K562 (cell line): Measurements from ENCODE around the gene MBD6. TPM values are rescaled to one million over a fixed set of nuclear protein-coding genes. Genes with fewer than 3 reads are reported as not detected.

Source experiments
- ATAC-seq: fragments of 200-7000 bp; cut with Tn5 transposase; 3 replicates; pipeline ENCODE4 v1.9.1; 2020; ENCODE audit warnings: moderate library complexity
- BruUV-seq: library from RNA; stranded (reverse); fragments of 400-500 nt; replicated peaks from 2 replicates; lab custom pipeline; 2021; lab: Mats Ljungman, UMichigan
- CTCF ChIA-PET: fragments of 300-600 bp; formaldehyde crosslinking; extraction: SDS; loops from one replicate; lab custom pipeline; 2021; ENCODE audit warnings: low intra/inter-chr PET ratio; lab: Yijun Ruan, JAX
- POLR2A ChIA-PET: fragments of 300-600, 350-650 bp; sonication (Branson Sonifier 250); formaldehyde crosslinking; extraction: SDS; loops from one replicate; lab custom pipeline; 2021; ENCODE audit warnings: antibody characterized with exemption, inconsistent platforms; lab: Yijun Ruan, JAX
- DNase-seq, 4 experiments: peaks; one replicate each; pipeline versions ENCODE4 v3.0.0 to v3.0.0-alpha.2; 2011 to 2018; ENCODE audit warnings: low spot score in 3 of 4, mixed read lengths in 3 of 4; ENCODE audit errors: extremely low read depth in 1 of 4
- FAIRE-seq: peaks from 2 replicates; lab custom pipeline; 2011; peaks lifted over from hg19 to GRCh38; lab: Jason Lieb, UNC
- H2AFZ ChIP-seq: 2 replicates; pipeline ENCODE4 v1.6.0; 2011; ENCODE audit warnings: low read depth, low read length, control low read depth, inconsistent platforms
- H3K27ac ChIP-seq: fragments of 200-600 bp; 3 replicates; pipeline ENCODE4 v1.8.0; 2011; ENCODE audit warnings: low read depth, mild to moderate bottlenecking, control low read depth, inconsistent platforms, low read length, moderate library complexity, mixed read lengths; ENCODE audit errors: extremely low read depth
- H3K27me3 ChIP-seq, 2 experiments: fragments of 300-600 bp in 1 of 2; 2 replicates in 1 of 2; 3 replicates in 1 of 2; pipeline versions ENCODE4 v1.6.0 to v1.8.0; 2011; ENCODE audit warnings: inconsistent platforms in 2 of 2, low read length in 2 of 2, mild to moderate bottlenecking in 1 of 2, mixed read lengths in 1 of 2, moderate library complexity in 1 of 2; ENCODE audit not compliant: control insufficient read depth in 2 of 2, insufficient read depth in 2 of 2
- H3K36me3 ChIP-seq: fragments of 300-600 bp; 3 replicates; pipeline ENCODE4 v1.8.0; 2011; ENCODE audit warnings: mild to moderate bottlenecking, low read length, inconsistent platforms; ENCODE audit not compliant: control insufficient read depth, insufficient read depth
- H3K4me1 ChIP-seq, 2 experiments: fragments of 200-600 bp in 1 of 2; replicated peaks in 1 of 2; 2 replicates in 1 of 2; 3 replicates in 1 of 2; pipeline versions ENCODE4 v1.5.1 to v1.8.0; 2011; ENCODE audit warnings: inconsistent platforms in 2 of 2, low read length in 2 of 2, mild to moderate bottlenecking in 1 of 2, mixed read lengths in 1 of 2, moderate library complexity in 1 of 2; ENCODE audit not compliant: control insufficient read depth in 2 of 2, insufficient read depth in 2 of 2
- H3K4me2 ChIP-seq: 2 replicates; pipeline ENCODE4 v1.6.1; 2011; ENCODE audit warnings: low read length, control low read depth, inconsistent platforms, mixed read lengths; ENCODE audit not compliant: insufficient read depth
- H3K4me3 ChIP-seq: fragments of 200-600 bp; sonication (generic), shearing (Covaris generic); 2 replicates; pipeline ENCODE4 v1.5.1; 2016; ENCODE audit warnings: control low read depth, inconsistent platforms
- H3K79me2 ChIP-seq: fragments of 200-600 bp; 3 replicates; pipeline ENCODE4 v1.8.0; 2011; ENCODE audit warnings: low read length, inconsistent platforms; ENCODE audit not compliant: control insufficient read depth, insufficient read depth
- H3K9ac ChIP-seq, 2 experiments: 2 replicates each; pipeline versions ENCODE4 v1.6.0 to v1.6.1; 2011; ENCODE audit warnings: low read depth in 2 of 2, low read length in 2 of 2, control low read depth in 1 of 2, inconsistent platforms in 1 of 2, mild to moderate bottlenecking in 1 of 2, mixed read lengths in 1 of 2; ENCODE audit not compliant: insufficient read depth in 1 of 2
- H3K9me1 ChIP-seq: one replicate; pipeline ENCODE4 v1.6.0; 2011; ENCODE audit warnings: inconsistent platforms, mild to moderate bottlenecking, low read length, moderate library complexity; ENCODE audit not compliant: control insufficient read depth, insufficient read depth
- H3K9me3 ChIP-seq: replicated peaks from 2 replicates; pipeline ENCODE4 v1.5.1; 2011; ENCODE audit warnings: low read depth, low read length, inconsistent platforms; ENCODE audit not compliant: control insufficient read depth, insufficient read depth
- H4K20me1 ChIP-seq: replicated peaks from 2 replicates; pipeline ENCODE4 v1.6.1; 2011; ENCODE audit warnings: low read length, inconsistent platforms, mixed read lengths; ENCODE audit not compliant: control insufficient read depth, insufficient read depth
- DDX20 ChIP-seq: fragments of 450-650 bp; IDR thresholded peaks from 2 replicates; pipeline ENCODE4 v1.6.1; 2016; ENCODE audit warnings: missing genetic modification characterization, low read depth, mild to moderate bottlenecking, missing compliant biosample characterization, moderate library complexity
- ELF2 ChIP-seq: fragments of 250-450 bp; sonication (Bioruptor Pico); IDR thresholded peaks from 2 replicates; pipeline ENCODE4 v1.5.0; 2021; ENCODE audit warnings: mild to moderate bottlenecking
- HDAC1 ChIP-seq, 2 experiments: fragments of 450-650 bp; IDR thresholded peaks; 2 replicates each; pipeline ENCODE4 v1.6.1; 2016 to 2017; ENCODE audit warnings: inconsistent platforms in 1 of 2, mild to moderate bottlenecking in 1 of 2, moderate library complexity in 1 of 2
- MED1 ChIP-seq: sonication (generic); formaldehyde crosslinking; IDR thresholded peaks from 2 replicates; pipeline ENCODE4 v1.8.1; 2023; ENCODE audit warnings: missing genetic modification reagents, borderline replicate concordance
- ZBTB1 ChIP-seq: sonication (generic); formaldehyde crosslinking; IDR thresholded peaks from 2 replicates; pipeline ENCODE4 v1.8.1; 2023; ENCODE audit warnings: missing genetic modification reagents, low read depth, mild to moderate bottlenecking, borderline replicate concordance
- WGBS: fragments of 100-300 bp; shearing (Covaris generic); methylation state at CpG from one replicate; pipeline ENCODE4 v1.1.6; 2016; ENCODE audit warnings: low coverage, mixed read lengths; ENCODE audit not compliant: insufficient coverage; ENCODE audit errors: missing lambda C conversion rate; 5-methylcytosine and 5-hydroxymethylcytosine counted together
- in situ Hi-C: fragments of 300-500 bp; cut with MboI; formaldehyde crosslinking; loops from 4 replicates; pipeline ENCODE4 v1.15.0; 2018; ENCODE audit warnings: inconsistent platforms, mixed read lengths
- intact Hi-C: fragments of 100-400 bp; cut with micrococcal nuclease; formaldehyde crosslinking; loops from 2 replicates; pipeline ENCODE4 v1.14.2; 2022
- polyA plus RNA-seq, 8 experiments: library from polyadenylated mRNA; depleted of rRNA in 4 of 8; stranded (reverse) in 5 of 8; unstranded in 3 of 8; fragments of >200 nt; fragmentation: Nextera tagmentation in 2 of 8; fragmentation: Illumina TruSeq in 1 of 8; extraction: Ambion mirVana in 2 of 8; extraction: Trizol in 1 of 8; gene quantifications; 2 replicates each; pipeline versions ENCODE4 v1.2.1 to v1.2.3, GENCODE V29; 2011 to 2014; ENCODE audit warnings: inconsistent platforms in 1 of 8, missing spikeins in 1 of 8
- total RNA-seq, 7 experiments: library from RNA; depleted of rRNA in 6 of 7; stranded (reverse); fragments of >200 nt in 6 of 7; fragmentation: Illumina TruSeq in 2 of 7; extraction: Trizol in 2 of 7; gene quantifications; 2 replicates each; pipeline versions ENCODE4 v1.2.1 to v1.2.3, GENCODE V29; 2011 to 2021; ENCODE audit warnings: low replicate concordance in 1 of 7
- TF ChIP-seq, protein P1 (sequence below): fragments of 450-650 bp; formaldehyde crosslinking; IDR thresholded peaks from 2 replicates; pipeline ENCODE4 v1.4.0; 2022; ENCODE audit warnings: missing genetic modification characterization
- TF ChIP-seq, protein P2 (sequence below): sonication (generic); formaldehyde crosslinking; IDR thresholded peaks from 2 replicates; pipeline ENCODE4 v1.8.1; 2022; ENCODE audit warnings: missing genetic modification reagents
- TF ChIP-seq, protein P3 (sequence below): fragments of 450-650 bp; IDR thresholded peaks from 2 replicates; pipeline ENCODE4 v1.7.0; 2016; ENCODE audit warnings: borderline replicate concordance

MBD6 gene
- total and polyA plus RNA-seq, 9 of the 15 experiments (the other 6 are each of a cell fraction or from before 2014, with no cell fraction given): 2.0 to 54.8 (median 3.8) TPM

DNA sequence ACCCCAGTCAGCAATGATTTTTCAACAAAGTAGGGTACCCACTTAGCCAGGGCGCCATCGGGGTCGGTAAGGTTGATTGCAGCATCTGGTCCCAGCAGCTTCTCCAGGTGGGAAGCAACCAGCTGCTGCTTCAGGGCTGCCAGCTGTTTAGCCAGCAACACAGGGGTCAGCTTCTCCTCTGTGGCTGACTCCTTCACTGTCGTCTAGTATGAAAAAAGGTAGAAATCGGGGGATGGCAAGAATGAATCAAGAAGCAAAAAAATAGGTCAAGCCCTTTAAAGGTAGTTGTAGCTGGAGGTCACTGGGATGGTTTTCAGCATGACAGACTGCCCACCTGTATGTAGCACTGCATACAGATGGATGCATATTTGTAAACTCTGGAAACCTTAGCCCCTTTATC is 11.6 kb downstream of the MBD6 start:
- ChIA-PET POLR2A (interaction anchor here (0.5 to 12.7 kb wide), 10 partner anchors 6 to 356 kb away, joined by 3 to 225 read pairs (median 4); partner anchors contain the start of genes DCTN2, DDIT3 and MBD6), CTCF (no interaction called here)
- Histone ChIP-seq H3K27me3 (no peaks in the 10 kb centered on the region), H3K4me1 (peaks cover 10 to 19% of the 10 kb centered on the region in 2 experiments), H2AFZ (no peak overlapping the region), H3K79me2 (peaks cover 13% of the 10 kb centered on the region), H3K9me3 (no peaks in the 10 kb centered on the region), H3K27ac (no peak overlapping the region), H4K20me1 (no peaks in the 10 kb centered on the region), H3K4me2 (no peak overlapping the region), H3K36me3 (peaks cover 90% of the 10 kb centered on the region), H3K9ac (0 out of 4 replicates have a peak overlapping the region, but pooled peaks of 1 of the 2 experiments have one; percentile 22), H3K4me3 (no peak overlapping the region), H3K9me1 (no peaks in the 10 kb centered on the region)
- no peak for FAIRE-seq
- TF ChIP-seq, protein P1, sequence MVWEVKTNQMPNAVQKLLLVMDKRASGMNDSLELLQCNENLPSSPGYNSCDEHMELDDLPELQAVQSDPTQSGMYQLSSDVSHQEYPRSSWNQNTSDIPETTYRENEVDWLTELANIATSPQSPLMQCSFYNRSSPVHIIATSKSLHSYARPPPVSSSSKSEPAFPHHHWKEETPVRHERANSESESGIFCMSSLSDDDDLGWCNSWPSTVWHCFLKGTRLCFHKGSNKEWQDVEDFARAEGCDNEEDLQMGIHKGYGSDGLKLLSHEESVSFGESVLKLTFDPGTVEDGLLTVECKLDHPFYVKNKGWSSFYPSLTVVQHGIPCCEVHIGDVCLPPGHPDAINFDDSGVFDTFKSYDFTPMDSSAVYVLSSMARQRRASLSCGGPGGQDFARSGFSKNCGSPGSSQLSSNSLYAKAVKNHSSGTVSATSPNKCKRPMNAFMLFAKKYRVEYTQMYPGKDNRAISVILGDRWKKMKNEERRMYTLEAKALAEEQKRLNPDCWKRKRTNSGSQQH (CRISPR knock-in tag): no peak
- TF ChIP-seq DDX20 (tag): no peak
- TF ChIP-seq, protein P2, sequence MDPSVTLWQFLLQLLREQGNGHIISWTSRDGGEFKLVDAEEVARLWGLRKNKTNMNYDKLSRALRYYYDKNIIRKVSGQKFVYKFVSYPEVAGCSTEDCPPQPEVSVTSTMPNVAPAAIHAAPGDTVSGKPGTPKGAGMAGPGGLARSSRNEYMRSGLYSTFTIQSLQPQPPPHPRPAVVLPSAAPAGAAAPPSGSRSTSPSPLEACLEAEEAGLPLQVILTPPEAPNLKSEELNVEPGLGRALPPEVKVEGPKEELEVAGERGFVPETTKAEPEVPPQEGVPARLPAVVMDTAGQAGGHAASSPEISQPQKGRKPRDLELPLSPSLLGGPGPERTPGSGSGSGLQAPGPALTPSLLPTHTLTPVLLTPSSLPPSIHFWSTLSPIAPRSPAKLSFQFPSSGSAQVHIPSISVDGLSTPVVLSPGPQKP: no peak
- no peak for TF ChIP-seq ELF2 (CRISPR knock-in tag)
- TF ChIP-seq, protein P3, sequence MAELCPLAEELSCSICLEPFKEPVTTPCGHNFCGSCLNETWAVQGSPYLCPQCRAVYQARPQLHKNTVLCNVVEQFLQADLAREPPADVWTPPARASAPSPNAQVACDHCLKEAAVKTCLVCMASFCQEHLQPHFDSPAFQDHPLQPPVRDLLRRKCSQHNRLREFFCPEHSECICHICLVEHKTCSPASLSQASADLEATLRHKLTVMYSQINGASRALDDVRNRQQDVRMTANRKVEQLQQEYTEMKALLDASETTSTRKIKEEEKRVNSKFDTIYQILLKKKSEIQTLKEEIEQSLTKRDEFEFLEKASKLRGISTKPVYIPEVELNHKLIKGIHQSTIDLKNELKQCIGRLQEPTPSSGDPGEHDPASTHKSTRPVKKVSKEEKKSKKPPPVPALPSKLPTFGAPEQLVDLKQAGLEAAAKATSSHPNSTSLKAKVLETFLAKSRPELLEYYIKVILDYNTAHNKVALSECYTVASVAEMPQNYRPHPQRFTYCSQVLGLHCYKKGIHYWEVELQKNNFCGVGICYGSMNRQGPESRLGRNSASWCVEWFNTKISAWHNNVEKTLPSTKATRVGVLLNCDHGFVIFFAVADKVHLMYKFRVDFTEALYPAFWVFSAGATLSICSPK: no peak
- no peak for TF ChIP-seq ZBTB1 (CRISPR knock-in tag)
- TF ChIP-seq MED1: no peak
- no peak for TF ChIP-seq HDAC1 (IDR thresholded peaks at IDR 0.05)
- no peak for ATAC-seq
- intact Hi-C loops (no loop called here), in situ Hi-C loops (no loop called here)
- no peak for DNase-seq
- no TSS peak for BruUV-seq
- 93% methylated on average over 5 of the region's 5 CpGs for WGBS
